HG03469 (cell line): Measurements from ENCODE around the gene SYTL1.

Source experiments
- ATAC-seq: cut with Tn5 transposase; IDR thresholded peaks from one replicate; pipeline ENCODE4 v1.9.1; 2021; ENCODE audit warnings: mild to moderate bottlenecking, moderate library complexity, moderate number of reproducible peaks; ENCODE audit not compliant: unreplicated experiment

The SYTL1 gene

GRCh38 chr1:27341525-27342252, at the start of gene SYTL1:
TSS of gene SYTL1 (plus strand) at chr1:27342022. CDS start at chr1:27345335, 3,313 bp downstream.
- ATAC-seq = no peak

- ATAC-seq = no peak
Measured at GRCh38 chr1:27292106-27292505, 49.7 kb upstream of the SYTL1 start.

GRCh38 chr1:27293915-27294314, 47.9 kb upstream of the SYTL1 start:
- ATAC-seq = no peak

- no peak for ATAC-seq
Measured at GRCh38 chr1:27296773-27297291, 45.0 kb upstream of the SYTL1 start.

DNA sequence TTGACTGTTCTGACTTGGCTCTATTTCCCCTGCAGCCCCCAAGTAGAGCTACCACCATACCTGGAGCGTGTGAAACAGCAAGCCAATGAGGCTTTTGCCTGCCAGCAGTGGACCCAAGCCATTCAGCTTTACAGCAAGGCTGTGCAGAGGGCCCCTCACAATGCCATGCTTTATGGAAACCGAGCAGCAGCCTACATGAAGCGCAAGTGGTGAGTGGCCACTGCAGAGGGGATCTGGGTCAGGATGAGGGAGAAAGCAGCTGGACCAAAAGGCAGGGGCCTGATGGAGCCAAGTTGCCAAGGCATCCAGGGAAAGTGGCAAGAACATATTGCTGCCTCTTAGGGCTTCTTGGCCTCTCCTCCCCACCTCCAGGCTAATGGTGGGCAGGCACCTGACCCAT, 43.9 kb upstream of the SYTL1 start:
- no peak for ATAC-seq

DNA sequence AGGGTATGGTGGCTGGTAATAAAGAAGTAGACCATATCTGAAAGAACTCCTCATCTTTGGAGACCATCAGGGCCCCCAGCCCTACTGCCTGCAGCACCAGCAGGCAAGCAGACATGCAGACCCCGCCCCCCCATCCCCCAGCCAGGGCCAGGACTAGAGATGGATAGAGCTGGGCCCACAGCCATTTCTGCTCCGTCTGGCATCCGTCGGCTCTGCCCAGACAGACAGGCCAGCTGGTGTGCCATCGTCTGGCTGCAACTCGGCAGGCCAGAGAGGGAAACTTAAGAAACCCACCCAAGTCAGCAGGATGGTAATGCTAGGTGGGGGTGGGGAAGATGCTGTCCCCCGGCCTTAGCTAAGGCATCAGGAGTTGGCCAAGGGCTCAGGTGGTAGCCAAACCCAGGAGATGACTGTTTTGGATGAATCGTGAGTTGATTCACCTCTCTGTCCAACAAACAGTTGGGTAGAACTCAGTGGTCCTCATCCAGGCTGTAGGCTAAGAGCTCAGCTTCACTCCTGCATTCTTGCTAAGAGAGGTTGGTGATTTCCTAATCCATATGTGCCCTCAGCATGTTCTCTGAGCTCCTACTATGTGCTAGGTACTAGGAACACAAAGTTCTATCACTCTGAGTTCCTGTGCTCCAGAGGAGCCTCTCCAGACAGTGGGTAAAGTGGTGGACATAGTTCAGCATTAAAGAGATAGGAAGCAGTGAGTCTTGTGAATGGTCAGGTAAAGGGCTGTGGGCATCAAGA, 43.0 kb upstream of the SYTL1 start:
- ATAC-seq = no peak

- no peak for ATAC-seq
Measured at GRCh38 chr1:27299385-27300271, 42.2 kb upstream of the SYTL1 start.

GRCh38 chr1:27300341-27301051, 41.3 kb upstream of the SYTL1 start:
- ATAC-seq = no peak

DNA sequence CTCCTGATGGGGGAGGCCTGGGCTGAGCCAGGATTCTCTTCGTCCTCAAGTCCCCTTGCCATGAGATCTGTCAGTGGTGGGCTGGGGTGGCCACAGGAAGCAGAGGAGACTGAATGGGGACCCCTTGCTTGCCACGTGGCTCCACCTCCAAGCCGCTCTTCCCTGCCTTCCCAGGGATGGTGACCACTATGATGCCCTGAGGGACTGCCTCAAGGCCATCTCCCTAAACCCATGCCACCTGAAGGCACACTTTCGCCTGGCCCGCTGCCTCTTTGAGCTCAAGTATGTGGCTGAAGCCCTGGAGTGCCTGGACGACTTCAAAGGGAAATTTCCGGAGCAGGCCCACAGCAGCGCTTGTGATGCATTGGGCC, 40.8 kb upstream of the SYTL1 start:
- no peak for ATAC-seq

DNA sequence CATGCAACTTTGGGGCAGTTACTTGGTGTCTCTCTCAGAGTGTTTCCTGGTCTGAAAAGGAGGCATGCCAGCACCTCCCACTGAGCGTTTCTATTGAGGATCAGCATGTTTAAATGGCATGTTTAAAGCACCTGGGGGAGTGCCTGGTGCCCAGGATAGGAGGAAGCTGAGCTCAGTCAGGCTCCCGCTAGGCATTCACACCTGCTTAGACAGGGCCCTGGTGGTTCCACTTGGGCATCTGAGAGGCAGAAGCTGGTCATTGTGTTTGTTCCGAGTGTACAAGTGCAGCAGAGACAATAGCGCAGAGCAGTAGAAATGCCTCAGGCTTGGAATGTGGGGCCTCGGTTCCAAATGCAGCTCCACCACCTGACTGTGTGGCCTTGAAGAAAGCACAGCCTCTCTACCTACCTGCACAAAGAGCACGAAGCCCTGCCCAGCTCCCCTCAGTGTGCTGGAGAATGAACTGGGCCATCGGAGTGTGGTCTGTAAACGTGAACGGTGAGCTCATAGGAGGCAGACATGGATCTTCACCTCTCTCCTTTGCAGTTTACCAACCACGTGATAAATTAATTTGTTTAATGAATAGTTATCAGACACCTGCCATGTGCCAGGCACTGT, 40.1 kb upstream of the SYTL1 start:
- ATAC-seq = no peak

DNA sequence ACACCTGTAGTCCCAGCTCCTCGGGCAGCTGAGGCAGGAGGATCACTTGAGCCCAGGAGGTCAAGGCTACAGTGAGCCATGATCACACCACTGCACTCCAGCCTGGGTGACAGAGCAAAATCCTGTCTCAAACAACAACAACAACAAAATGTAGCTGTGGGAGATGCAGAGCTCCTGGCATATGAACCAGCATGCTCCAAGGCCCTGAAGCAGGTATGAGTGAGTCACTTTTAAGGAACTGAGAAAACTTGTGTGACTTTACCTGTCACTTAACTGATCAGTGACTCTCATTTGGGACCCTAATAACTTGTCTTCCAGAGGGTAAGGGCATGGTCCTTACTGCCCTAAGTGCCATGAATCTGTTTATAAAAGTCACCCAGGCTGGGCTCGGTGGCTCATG, 39.2 kb upstream of the SYTL1 start:
- ATAC-seq = no peak

- ATAC-seq = no peak
Measured at GRCh38 chr1:27303509-27303908, 38.3 kb upstream of the SYTL1 start.

DNA sequence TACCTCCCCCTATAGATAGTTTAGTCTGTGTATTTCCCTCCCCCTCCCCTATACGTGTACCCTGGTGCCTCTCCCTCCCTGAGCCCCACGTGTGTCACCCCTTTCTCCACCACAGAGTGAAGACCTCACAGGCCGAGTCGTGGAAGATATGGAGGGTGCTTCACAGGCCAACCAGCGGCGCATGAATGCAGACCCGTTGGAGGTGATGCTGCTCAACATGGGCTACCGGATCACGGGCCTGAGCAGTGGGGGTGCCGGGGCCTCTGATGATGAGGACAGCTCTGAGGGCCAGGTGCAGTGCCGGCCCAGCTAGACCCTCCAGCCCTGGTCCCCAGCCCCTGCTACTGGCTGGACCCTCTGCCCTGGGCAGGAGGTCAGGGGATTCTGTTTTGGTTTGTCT, 35.8 kb upstream of the SYTL1 start:
- no peak for ATAC-seq

DNA sequence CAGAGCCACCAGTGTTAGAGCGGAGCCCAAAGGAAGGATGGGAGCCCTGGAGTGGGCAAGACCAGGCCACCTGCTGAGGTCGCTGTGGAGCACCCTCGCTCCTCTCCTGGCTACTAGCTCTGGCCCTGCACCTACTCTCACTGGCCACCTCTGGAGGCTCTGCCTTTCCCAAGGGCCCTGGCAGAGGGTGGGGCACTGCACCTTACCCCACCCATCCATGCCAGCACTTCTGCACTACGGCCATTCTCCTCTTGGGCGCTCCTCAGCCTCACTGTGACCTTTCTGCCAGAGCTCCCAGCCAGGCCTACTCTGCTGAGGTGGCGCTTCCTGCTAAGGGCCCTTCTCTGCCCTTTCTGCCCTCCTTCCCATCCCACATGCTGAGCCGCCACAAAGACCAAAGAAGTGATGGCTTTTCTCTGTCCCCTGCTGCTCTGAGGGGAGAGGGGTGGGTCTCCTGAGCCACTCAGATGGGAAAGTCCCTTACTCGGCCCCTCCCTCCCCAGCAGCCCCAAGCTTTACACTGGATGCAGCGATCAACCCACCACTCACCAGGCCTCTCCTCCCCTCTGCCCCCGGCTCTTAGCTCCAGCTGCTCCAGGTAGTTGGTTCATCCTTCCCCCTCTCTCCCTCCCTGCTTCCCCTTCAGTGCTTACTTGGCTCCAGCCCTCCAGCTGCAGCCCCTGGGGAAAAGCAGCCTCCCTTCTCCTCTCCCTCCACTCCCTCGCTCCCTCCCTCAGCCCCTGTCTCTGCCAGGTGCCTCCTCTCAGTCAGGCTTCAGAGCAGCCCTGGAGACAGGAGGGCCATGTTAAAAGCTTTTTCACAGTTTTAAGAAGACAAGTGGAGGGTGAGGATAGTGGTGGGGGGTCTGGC, 34.7 kb upstream of the SYTL1 start:
- ATAC-seq = no peak

- no peak for ATAC-seq
Measured at GRCh38 chr1:27307874-27308598, 33.8 kb upstream of the SYTL1 start.

DNA sequence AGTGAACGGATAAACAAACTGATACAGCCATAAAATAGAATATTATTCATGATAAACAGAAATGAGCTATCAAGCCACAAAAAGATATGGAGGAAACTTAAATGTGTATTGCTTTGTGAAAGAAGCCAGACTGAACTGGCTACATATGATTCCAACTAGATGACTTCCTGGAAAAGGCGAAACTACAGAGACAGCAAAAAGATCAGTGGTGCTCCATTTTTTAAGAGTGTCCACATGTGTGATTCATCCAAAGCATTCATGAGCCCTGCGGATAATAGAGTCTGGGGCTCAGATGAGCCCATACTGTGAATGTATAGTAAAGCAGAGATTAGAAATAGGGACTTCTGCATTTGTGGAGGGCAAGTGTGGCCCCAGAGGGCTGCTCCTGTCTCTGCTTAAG, 27.7 kb upstream of the SYTL1 start:
- no peak for ATAC-seq

DNA sequence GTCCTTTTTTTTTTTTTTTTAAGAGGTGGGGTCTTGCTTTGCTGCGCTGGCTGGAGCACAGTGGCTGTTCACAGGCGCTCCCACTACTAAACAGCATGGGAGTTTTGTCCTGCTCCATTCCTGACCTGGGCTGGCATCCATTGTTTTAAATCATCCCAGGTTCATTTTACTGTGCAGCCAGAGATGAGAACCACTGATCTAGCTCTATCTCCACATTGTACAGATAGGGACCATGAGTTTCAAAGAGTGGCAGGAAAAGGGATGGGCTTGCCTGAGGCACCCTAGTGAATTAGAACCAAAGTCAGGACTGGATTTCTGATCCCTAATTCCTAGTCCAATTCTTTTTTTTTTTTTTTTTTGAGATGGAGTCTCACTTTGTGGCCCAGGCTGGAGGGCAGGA, 27.1 kb upstream of the SYTL1 start:
- ATAC-seq = no peak

GRCh38 chr1:27316860-27317259, 25.0 kb upstream of the SYTL1 start:
- ATAC-seq = no peak

DNA sequence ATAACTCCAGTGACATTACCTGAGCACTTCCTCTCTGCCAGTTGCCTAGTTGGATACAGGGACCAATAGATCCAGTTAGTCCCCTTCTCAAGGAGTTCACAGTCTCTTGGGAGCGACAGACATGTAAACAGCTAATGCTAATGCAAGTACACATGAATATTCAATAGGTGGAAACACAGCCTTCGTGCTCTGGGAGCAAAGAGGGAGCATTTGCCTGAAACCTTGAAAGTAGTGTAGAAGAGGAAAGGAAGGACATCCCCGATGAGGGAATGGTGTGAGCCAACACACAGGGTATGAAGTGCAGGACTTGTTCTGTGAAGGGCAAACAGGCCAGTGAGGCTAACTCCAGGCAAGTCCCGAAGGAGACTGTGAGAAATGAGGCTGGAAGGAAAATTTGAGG, 23.7 kb upstream of the SYTL1 start:
- no peak for ATAC-seq
